NT2/D1 (cell line): Measurements from ENCODE around the gene NSD2.
"Not testable (repeated sequence)": the region's sequence is repeated elsewhere in the genome, so short reads cannot be mapped to it uniquely, and the experiment has no call there.

Experiments
- DNase-seq: peaks from one replicate; pipeline ENCODE4 v3.0.0-alpha.2; 2011; ENCODE audit warnings: low read depth, low spot score
- H3K27me3 ChIP-seq: 2 replicates; pipeline ENCODE4 v1.6.0; 2011; ENCODE audit warnings: mild to moderate bottlenecking; ENCODE audit not compliant: insufficient read length, insufficient read depth
- H3K36me3 ChIP-seq: 2 replicates; pipeline ENCODE4 v1.6.1; 2011; ENCODE audit warnings: mild to moderate bottlenecking, low read length, mixed read lengths; ENCODE audit not compliant: insufficient read depth, insufficient read length
- H3K4me1 ChIP-seq: 2 replicates; pipeline ENCODE4 v1.5.1; 2011; ENCODE audit not compliant: insufficient read depth, insufficient read length
- H3K4me3 ChIP-seq: 2 replicates; pipeline ENCODE4 v1.5.1; 2011; ENCODE audit warnings: low read depth; ENCODE audit not compliant: insufficient read length
- H3K9ac ChIP-seq: 2 replicates; pipeline ENCODE4 v1.6.0; 2011; ENCODE audit warnings: low read depth; ENCODE audit not compliant: insufficient read length
- H3K9me3 ChIP-seq: 2 replicates; pipeline ENCODE4 v1.5.1; 2011; ENCODE audit warnings: mild to moderate bottlenecking, low read length; ENCODE audit not compliant: insufficient read depth
- SUZ12 ChIP-seq: IDR thresholded peaks from 2 replicates; pipeline ENCODE4 v1.6.1; 2011; ENCODE audit not compliant: insufficient read length, insufficient read depth; ENCODE audit errors: extremely low read depth
- YY1 ChIP-seq: IDR thresholded peaks from 2 replicates; pipeline ENCODE4 v1.6.1; 2011; ENCODE audit not compliant: insufficient read length, insufficient read depth
- ZNF274 ChIP-seq: IDR thresholded peaks from 2 replicates; pipeline ENCODE4 v1.6.1; 2011; ENCODE audit warnings: mild to moderate bottlenecking, low read depth, low read length

The NSD2 gene

DNA sequence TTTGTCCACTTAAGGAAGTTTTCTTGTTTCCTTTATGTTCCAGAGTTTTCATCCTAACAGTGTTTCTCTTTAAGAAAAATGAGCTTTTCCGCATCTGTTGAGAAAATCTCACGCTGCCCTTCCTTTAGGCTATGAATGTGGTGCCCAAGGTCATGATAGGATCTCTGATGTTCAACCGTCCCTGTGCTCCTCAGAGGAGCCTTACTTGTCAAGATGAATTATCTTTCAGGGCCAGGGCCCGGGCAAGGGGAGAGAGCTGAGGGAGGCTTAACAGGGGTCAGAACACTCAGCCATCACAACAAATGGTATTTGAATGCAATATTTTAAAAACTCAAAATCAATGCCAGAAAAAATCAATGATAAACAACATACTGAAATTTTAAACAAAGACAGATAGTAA is 143.8 kb downstream of the NSD2 start:
- no peak overlapping the region for H3K4me3 ChIP-seq
- H3K4me1 ChIP-seq = no peaks in the 10 kb centered on the region
- no peak for TF ChIP-seq YY1
- TF ChIP-seq SUZ12 = no peak
- TF ChIP-seq ZNF274 = no peak
- no peaks in the 10 kb centered on the region for H3K36me3 ChIP-seq
- H3K9me3 ChIP-seq = no peaks in the 10 kb centered on the region
- H3K9ac ChIP-seq = no peak overlapping the region
- no peaks in the 10 kb centered on the region for H3K27me3 ChIP-seq
- no peak for DNase-seq

DNA sequence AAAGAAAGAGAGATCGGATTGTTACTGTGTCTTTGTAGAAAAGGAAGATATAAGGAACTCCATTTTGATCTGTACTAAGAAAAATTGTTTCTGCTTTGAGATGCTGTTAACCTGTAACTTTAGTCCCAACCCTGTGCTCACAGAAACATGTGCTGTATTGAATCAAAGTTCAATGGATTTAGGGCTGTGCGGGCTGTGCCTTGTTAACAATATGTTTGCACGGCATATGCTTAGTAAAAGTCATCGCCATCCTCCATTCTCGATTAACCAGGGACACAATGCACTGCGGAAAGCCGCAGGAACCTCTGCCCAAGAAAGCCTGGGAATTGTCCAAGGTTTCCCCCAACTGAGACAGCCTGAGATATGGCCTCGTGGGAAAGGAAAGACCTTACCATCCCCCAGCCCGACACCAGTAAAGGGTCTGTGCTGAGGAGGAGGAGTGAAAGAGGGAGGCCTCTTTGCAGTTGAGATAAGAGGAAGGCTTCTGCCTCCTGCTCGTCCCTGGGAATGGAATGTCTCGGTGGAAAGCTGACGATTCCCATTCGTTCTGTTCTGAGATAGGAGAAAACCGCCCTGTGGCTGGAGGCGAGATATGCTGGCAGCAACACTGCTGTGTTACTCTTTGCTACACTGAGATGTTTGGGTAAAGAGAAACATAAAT is 150.3 kb downstream of the NSD2 start:
- not testable (repeated sequence) for H3K36me3 ChIP-seq, H3K4me1 ChIP-seq, H3K9ac ChIP-seq, H3K27me3 ChIP-seq, DNase-seq, H3K4me3 ChIP-seq
- H3K9me3 ChIP-seq = peaks cover 21% of the 10 kb centered on the region; the same call in 1 of the 2 replicates

DNA sequence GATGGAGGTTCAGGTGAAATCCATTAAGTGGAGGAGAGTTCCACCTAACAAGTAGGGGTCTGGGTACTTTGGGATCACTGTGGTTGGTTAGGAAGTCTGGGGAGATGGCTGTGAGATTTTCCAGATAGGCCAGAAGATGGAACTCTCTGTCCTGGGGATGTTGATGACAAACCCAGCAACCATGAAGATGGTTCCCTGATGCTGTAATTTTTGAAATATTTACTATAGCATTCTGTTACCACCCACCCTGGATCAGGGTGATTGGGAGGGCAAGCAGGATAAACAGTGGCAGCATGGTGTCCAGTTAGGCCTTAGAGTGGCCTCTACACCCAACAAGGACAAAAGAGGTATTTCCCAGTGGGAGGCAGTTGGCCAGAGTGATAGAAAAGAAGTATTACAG is 153.5 kb downstream of the NSD2 start:
- H3K9me3 ChIP-seq = peaks cover 22% of the 10 kb centered on the region; the same call in 1 of the 2 replicates
- H3K4me3 ChIP-seq = no peak overlapping the region
- no peak for DNase-seq
- TF ChIP-seq SUZ12 (no peak), ZNF274 (no peak), YY1 (no peak)
- no peaks in the 10 kb centered on the region for H3K36me3 ChIP-seq
- no peaks in the 10 kb centered on the region for H3K4me1 ChIP-seq
- H3K27me3 ChIP-seq = no peaks in the 10 kb centered on the region
- H3K9ac ChIP-seq = no peak overlapping the region

DNA sequence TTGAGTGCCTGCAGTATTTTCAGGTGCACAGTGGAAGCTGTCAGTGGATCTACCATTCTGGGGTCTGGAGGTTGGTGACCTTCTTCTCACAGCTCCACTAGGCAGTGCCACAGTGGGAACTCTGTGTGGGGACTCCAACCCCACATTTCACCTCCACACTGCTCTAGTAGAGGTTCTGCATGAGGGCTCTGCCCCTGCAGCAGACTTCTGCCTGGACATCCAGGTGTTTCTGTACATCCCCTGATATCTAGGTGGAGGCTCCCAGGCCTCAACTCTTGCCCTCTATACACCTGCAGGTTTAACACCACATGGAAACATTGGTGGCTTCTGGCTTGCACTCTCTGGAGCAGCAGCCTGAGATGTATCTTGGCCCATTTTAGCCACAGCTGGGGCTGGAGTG is 154.6 kb downstream of the NSD2 start:
- no peak overlapping the region for H3K9ac ChIP-seq
- no peak for DNase-seq

DNA sequence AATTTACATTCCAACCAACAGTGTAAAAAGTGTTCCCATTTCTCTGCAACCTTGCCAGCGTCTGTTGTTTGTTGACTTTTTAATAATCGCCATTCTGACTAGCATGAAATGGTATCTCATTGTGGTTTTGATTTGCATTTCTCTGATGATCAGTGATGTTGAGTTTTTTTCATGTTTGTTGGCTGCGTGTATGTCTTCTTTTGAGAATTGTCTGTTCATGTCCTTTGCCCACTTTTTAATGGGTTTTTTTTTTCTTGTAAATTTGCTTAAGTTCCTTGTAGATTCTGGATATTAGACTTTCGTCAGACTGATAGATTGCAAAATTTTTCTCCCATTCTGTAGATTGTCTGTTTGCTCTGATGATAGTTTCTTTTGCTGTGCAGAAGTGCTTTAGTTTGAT is 155.9 kb downstream of the NSD2 start:
- not testable (repeated sequence) for DNase-seq, H3K27me3 ChIP-seq, H3K4me3 ChIP-seq, H3K36me3 ChIP-seq, H3K4me1 ChIP-seq, H3K9ac ChIP-seq
- peaks cover 22% of the 10 kb centered on the region; the same call in 1 of the 2 replicates for H3K9me3 ChIP-seq

More for the DNA sequence above, 154.6 kb downstream of the NSD2 start:
- H3K9me3 ChIP-seq = peaks cover 22% of the 10 kb centered on the region; the same call in 1 of the 2 replicates
- TF ChIP-seq ZNF274 = no peak
- H3K27me3 ChIP-seq = no peaks in the 10 kb centered on the region
- H3K36me3 ChIP-seq = no peaks in the 10 kb centered on the region
- no peak overlapping the region for H3K4me3 ChIP-seq
- no peaks in the 10 kb centered on the region for H3K4me1 ChIP-seq

DNA sequence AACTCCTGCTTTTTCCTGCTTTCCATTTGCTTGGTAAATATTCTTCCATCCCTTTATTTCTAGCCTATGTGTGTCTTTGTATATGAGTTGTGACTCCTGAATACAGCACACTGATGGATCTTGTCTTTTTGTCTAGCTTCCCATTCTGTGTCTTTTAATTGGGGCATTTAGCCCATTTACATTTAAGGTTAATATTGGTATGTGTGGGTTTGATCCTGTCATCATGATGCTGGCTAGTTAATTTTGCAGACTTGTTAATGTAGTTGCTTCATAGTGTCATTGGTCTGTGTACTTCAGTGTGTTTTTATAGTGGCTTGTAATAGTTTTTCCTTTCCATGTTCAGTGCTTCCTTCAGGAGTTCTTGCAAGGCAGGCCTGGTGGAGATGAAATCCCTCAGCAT is 160.0 kb downstream of the NSD2 start:
- not testable (repeated sequence) for H3K4me1 ChIP-seq, H3K27me3 ChIP-seq, H3K9ac ChIP-seq, H3K36me3 ChIP-seq, H3K9me3 ChIP-seq, DNase-seq, H3K4me3 ChIP-seq
